Activated CD8-positive, alpha-beta T cell treated with anti-CD3 and anti-CD28 coated beads for 36 hours (primary cell): ENCODE results near the gene CHST12. TPM values are rescaled to one million over a fixed set of nuclear protein-coding genes. Genes with fewer than 3 reads are reported as not detected.

Experiments used
- ATAC-seq: fragments of 200-7000 bp; cut with Tn5 transposase; one replicate; pipeline ENCODE4 v1.10.0; 2021; ENCODE audit warnings: mild to moderate bottlenecking, moderate library complexity
- CTCF ChIA-PET: fragments of 350-600 bp; sonication (Branson Sonifier 250); formaldehyde crosslinking; loops from one replicate; lab custom pipeline; 2021; ENCODE audit warnings: antibody characterized with exemption; lab: Charles Lee
- POLR2A ChIA-PET: fragments of 350-600 bp; sonication (Branson Sonifier 250); formaldehyde crosslinking; loops from one replicate; lab custom pipeline; 2021; ENCODE audit warnings: antibody characterized with exemption; lab: Charles Lee
- DNase-seq: peaks from one replicate; pipeline ENCODE4 v3.0.0-alpha.2; 2020
- H3K27ac Mint-ChIP-seq: one replicate; pipeline ENCODE4 v1.8.0; 2021; ENCODE audit warnings: mild to moderate bottlenecking, mixed read lengths
- H3K27me3 Mint-ChIP-seq: one replicate; pipeline ENCODE4 v1.8.0; 2021; ENCODE audit warnings: mixed read lengths
- H3K36me3 Mint-ChIP-seq: one replicate; pipeline ENCODE4 v1.8.0; 2021; ENCODE audit warnings: low read depth, mixed read lengths
- H3K4me1 Mint-ChIP-seq: one replicate; pipeline ENCODE4 v1.8.0; 2021; ENCODE audit warnings: low read depth, mixed read lengths
- H3K4me3 Mint-ChIP-seq: one replicate; pipeline ENCODE4 v1.8.0; 2021; ENCODE audit warnings: mild to moderate bottlenecking, moderate library complexity, mixed read lengths
- H3K9me3 Mint-ChIP-seq: one replicate; pipeline ENCODE4 v1.8.0; 2021; ENCODE audit warnings: mixed read lengths
- intact Hi-C: fragments of 100-400 bp; cut with micrococcal nuclease; formaldehyde crosslinking; loops from one replicate; pipeline ENCODE4 v1.10.0; 2022
- total RNA-seq, 2 experiments: library from RNA; stranded (reverse); gene quantifications; one replicate each; pipeline ENCODE4 v1.2.3, GENCODE V29; 2021
- TF ChIP-seq, protein P1 (sequence below): fragments of 200-600 bp; IDR thresholded peaks from one replicate; pipeline ENCODE4 v1.8.0; 2022; ENCODE audit warnings: antibody characterized with exemption, mild to moderate bottlenecking

The CHST12 gene
- total RNA-seq, 2 experiments from 2014 or later: 2.9 to 4.7 TPM

DNA sequence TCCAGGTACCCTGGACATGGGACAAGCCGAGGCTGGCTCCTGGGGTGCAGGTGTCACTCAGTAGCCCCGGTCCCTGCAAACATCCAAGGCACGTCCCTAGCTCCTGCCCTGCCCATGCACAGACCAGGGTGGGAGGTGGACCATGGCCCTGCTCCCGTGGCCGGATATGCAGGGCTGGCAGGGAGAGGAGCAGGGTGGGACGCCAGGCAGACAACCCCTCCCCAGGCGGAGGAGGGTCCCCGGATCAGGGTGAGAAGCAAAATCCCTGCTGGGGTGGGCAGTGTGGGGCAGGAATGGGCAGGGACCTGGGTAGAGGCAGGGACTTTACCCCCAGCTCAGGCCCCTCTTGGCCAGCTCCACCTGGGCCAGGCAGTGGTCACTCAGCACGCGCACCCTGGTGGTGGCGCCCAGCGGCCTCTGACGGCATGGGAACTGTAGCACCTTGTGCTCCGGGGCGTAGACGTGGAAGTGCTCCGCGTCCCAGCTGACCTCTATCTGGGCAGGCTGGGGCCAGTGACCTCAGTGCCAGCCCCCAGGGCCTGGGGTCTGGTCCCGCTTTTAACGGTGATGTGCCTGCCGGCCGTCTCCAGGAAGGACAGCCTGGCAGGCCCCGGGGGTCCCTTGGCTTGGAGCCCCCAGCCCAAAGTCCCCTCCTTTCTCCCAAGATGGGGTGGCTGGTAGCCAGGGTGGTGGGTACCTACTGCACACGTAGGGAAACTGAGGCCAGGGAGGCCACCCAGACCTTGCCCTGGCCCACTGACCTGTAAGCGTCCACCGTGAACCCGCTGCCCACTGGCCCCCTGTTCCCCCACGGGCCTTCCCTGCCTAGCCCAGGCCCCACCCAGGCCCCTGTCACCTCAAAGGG lies 71.6 kb downstream of the CHST12 start:
- no peak for ATAC-seq

GRCh38 chr7:2475678-2476015 lies 72.2 kb downstream of the CHST12 start:
- Mint-ChIP-seq H3K27me3 (no peaks in the 10 kb centered on the region), H3K27ac (no peak overlapping the region), H3K9me3 (no peaks in the 10 kb centered on the region), H3K4me3 (no peak overlapping the region), H3K36me3 (no peaks in the 10 kb centered on the region), H3K4me1 (no peaks in the 10 kb centered on the region)
- DNase-seq: no peak
- TF ChIP-seq, protein P1, sequence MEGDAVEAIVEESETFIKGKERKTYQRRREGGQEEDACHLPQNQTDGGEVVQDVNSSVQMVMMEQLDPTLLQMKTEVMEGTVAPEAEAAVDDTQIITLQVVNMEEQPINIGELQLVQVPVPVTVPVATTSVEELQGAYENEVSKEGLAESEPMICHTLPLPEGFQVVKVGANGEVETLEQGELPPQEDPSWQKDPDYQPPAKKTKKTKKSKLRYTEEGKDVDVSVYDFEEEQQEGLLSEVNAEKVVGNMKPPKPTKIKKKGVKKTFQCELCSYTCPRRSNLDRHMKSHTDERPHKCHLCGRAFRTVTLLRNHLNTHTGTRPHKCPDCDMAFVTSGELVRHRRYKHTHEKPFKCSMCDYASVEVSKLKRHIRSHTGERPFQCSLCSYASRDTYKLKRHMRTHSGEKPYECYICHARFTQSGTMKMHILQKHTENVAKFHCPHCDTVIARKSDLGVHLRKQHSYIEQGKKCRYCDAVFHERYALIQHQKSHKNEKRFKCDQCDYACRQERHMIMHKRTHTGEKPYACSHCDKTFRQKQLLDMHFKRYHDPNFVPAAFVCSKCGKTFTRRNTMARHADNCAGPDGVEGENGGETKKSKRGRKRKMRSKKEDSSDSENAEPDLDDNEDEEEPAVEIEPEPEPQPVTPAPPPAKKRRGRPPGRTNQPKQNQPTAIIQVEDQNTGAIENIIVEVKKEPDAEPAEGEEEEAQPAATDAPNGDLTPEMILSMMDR: no peak
- intact Hi-C loops: loop anchor here (5.0 kb wide), 1 partner anchor 47 kb away; no protein-coding TSS in a partner anchor
- POLR2A ChIA-PET: no interaction called here
- no peak for ATAC-seq
- CTCF ChIA-PET: no interaction called here

More for the DNA sequence above, 71.6 kb downstream of the CHST12 start:
- H3K9me3 Mint-ChIP-seq: no peaks in the 10 kb centered on the region
- no peak overlapping the region for H3K4me3 Mint-ChIP-seq
- TF ChIP-seq, protein P1: no peak
- no peaks in the 10 kb centered on the region for H3K27me3 Mint-ChIP-seq
- no peaks in the 10 kb centered on the region for H3K4me1 Mint-ChIP-seq
- H3K36me3 Mint-ChIP-seq: no peaks in the 10 kb centered on the region
- intact Hi-C loops: loop anchor here (5.0 kb wide), 1 partner anchor 47 kb away; no protein-coding TSS in a partner anchor
- ChIA-PET CTCF (interaction anchor here (1.2 kb wide), 1 partner anchor 24 kb away, joined by 3 read pairs; no protein-coding TSS in a partner anchor), POLR2A (interaction anchor here (0.7 kb wide), 1 partner anchor 52 kb away, joined by 3 read pairs; no protein-coding TSS in a partner anchor)
- no peak for DNase-seq
- no peak overlapping the region for H3K27ac Mint-ChIP-seq

GRCh38 chr7:2476298-2476697 lies 72.9 kb downstream of the CHST12 start, which contains the start of gene GRIFIN:
Gene GRIFIN, minus strand, starts transcription at chr7:2476398. Its CDS starts 15 bp downstream, at chr7:2476383.
- no peaks in the 10 kb centered on the region for H3K4me1 Mint-ChIP-seq
- no peak within 1 kb of the TSS for H3K27ac Mint-ChIP-seq
- H3K9me3 Mint-ChIP-seq: no peaks in the 10 kb centered on the region
- DNase-seq: no peak
- ATAC-seq: no peak
- no peaks in the 10 kb centered on the region for H3K36me3 Mint-ChIP-seq
- TF ChIP-seq, protein P1: no peak
- no peak within 1 kb of the TSS for H3K4me3 Mint-ChIP-seq
- intact Hi-C loops: loop anchor here (5.0 kb wide), 1 partner anchor 46 kb away; no protein-coding TSS in a partner anchor
- no peaks in the 10 kb centered on the region for H3K27me3 Mint-ChIP-seq
- ChIA-PET CTCF (no interaction called here), POLR2A (no interaction called here)

DNA sequence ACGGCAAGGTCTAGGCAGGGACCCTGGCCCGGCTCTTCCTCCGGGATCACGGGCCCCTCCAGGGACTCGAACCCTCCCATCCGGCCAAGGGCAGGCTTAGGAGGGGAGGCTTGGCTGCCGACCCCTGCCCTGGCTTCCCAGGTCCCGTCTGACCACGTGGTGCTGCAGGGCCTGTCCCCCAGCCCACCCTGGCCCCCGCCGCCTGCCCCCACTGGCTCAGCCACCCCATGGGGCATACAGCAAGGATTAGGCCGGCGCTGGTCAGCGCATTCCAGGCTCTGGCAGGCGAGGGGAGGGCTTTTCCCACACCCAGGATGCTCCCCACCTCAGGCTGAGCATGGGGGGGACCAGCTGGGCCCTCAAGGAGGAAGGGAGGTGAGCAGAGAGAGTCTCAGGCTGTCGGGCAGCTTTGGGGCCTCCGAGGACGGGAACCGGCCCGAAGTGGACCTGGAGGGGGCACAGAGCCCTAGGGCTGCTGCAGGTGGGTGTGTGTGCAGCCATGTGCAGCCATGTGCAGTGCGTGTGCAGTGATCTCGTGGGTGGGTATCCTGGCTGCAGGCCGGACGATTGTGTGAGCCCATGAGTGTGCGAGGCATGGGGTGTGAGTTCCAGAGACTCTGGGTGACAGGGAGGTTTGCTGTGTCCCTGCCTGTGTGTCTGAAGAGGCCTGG lies 73.5 kb downstream of the CHST12 start:
- ATAC-seq (no peak), DNase-seq (no peak)
- H3K27me3 Mint-ChIP-seq: no peaks in the 10 kb centered on the region
- no peaks in the 10 kb centered on the region for H3K36me3 Mint-ChIP-seq
- H3K27ac Mint-ChIP-seq: no peak overlapping the region
- intact Hi-C loops: loop anchor here (5.0 kb wide), 1 partner anchor 45 kb away; no protein-coding TSS in a partner anchor
- POLR2A ChIA-PET: no interaction called here
- CTCF ChIA-PET: no interaction called here
- no peak overlapping the region for H3K4me3 Mint-ChIP-seq
- H3K9me3 Mint-ChIP-seq: no peaks in the 10 kb centered on the region
- TF ChIP-seq, protein P1: no peak
- H3K4me1 Mint-ChIP-seq: no peaks in the 10 kb centered on the region
